DOHH2 (cell line): ENCODE data around the gene FKBP5.

ENCODE experiments used
- CTCF ChIP-seq: fragments of 200-600 bp; sonication (generic); IDR thresholded peaks from one replicate; pipeline ENCODE4 v1.5.1; 2014; ENCODE audit warnings: antibody characterized with exemption, mild to moderate bottlenecking, low read depth, low read length; ENCODE audit not compliant: poor library complexity, severe bottlenecking
- EZH2phosphoT487 ChIP-seq: fragments of 200-600 bp; sonication (generic); IDR thresholded peaks from 2 replicates; pipeline ENCODE4 v1.6.1; 2017; ENCODE audit warnings: borderline replicate concordance, mild to moderate bottlenecking, antibody characterized with exemption, low read length, moderate library complexity, mixed read lengths

- no peak for TF ChIP-seq EZH2phosphoT487
- no peak for TF ChIP-seq CTCF
Measured at GRCh38 chr6:35707714-35708407, 19.1 kb upstream of the FKBP5 start.
